22Rv1 (cell line): ENCODE data around the gene ELOVL3.
A peak's percentile ranks its signal among the peaks of the same experiment; 100 is the strongest.

Experiments
- H3K27ac ChIP-seq: fragments of 450-650 bp; 2 replicates; pipeline ENCODE4 v1.5.1; 2017
- ZFX ChIP-seq: fragments of 450-650 bp; IDR thresholded peaks from 2 replicates; pipeline ENCODE4 v1.6.1; 2017; ENCODE audit warnings: antibody characterized with exemption, borderline replicate concordance
- TF ChIP-seq, protein P1 (sequence below): fragments of 450-650 bp; IDR thresholded peaks from 2 replicates; pipeline ENCODE4 v1.5.1; 2017; ENCODE audit warnings: mild to moderate bottlenecking

ELOVL3 gene

DNA sequence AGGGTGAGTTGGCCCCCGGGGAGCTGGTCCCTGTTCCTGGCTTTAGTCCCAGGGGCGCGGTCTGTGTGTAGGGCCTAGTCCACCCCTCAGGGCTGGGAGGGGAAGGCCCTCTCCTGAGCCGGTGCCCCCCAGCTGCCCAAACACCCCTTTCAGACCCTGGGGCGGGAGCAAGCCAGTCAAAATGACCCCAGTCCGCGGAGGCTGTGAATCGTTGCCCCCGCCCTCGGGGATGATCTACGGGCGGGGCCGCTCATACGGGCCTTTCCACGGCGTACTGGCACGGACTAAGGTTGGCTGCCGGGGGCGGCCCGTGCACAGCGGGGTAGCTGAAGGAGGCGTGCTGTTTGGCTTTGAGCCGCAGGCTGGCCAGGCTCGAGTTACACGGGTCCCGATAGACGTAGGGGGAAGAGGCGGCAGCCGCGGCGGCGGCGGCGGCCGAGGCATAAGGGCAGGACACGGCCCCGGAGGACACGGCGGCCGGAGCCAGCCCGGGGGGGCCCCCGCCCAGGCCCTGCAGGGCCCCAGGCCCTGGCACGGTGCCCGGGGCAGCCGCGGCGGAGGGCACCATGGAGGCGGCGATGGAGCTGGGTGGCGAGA, 4.3 kb downstream of the ELOVL3 start:
- TF ChIP-seq ZFX = no peak
- TF ChIP-seq, protein P1, sequence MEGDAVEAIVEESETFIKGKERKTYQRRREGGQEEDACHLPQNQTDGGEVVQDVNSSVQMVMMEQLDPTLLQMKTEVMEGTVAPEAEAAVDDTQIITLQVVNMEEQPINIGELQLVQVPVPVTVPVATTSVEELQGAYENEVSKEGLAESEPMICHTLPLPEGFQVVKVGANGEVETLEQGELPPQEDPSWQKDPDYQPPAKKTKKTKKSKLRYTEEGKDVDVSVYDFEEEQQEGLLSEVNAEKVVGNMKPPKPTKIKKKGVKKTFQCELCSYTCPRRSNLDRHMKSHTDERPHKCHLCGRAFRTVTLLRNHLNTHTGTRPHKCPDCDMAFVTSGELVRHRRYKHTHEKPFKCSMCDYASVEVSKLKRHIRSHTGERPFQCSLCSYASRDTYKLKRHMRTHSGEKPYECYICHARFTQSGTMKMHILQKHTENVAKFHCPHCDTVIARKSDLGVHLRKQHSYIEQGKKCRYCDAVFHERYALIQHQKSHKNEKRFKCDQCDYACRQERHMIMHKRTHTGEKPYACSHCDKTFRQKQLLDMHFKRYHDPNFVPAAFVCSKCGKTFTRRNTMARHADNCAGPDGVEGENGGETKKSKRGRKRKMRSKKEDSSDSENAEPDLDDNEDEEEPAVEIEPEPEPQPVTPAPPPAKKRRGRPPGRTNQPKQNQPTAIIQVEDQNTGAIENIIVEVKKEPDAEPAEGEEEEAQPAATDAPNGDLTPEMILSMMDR = no peak

DNA sequence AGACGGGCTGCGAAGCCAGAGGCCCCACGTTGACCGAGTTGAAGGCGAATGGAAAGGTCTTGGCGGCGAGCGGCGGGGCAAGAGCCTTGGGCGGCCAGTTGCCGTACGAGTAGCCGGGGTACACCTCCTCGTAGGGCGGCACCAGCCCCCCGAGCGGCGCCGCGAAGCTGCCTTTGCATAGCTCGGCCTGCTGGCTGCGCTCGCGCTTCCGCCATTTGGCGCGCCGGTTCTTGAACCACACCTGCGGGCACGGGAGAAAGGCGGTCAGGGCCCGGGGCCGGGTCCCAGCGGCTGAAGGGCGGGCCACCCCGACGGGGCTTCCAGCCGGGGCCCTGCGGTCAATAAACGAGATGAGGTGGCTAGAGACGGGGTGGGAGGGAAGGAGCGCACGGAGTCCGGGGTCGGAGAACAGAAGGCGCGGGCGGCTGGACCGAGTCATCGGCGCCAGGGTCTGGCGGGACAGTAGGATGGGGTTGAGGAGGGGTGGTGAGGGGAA, 4.8 kb downstream of the ELOVL3 start:
- peak overlapping the region; percentile 94 for H3K27ac ChIP-seq
- no peak for TF ChIP-seq ZFX
- TF ChIP-seq, protein P1 = peak; percentile 17; the same call in 1 of the 2 replicates

More for the DNA sequence above, 4.3 kb downstream of the ELOVL3 start:
- H3K27ac ChIP-seq = peak overlapping the region; percentile 94

DNA sequence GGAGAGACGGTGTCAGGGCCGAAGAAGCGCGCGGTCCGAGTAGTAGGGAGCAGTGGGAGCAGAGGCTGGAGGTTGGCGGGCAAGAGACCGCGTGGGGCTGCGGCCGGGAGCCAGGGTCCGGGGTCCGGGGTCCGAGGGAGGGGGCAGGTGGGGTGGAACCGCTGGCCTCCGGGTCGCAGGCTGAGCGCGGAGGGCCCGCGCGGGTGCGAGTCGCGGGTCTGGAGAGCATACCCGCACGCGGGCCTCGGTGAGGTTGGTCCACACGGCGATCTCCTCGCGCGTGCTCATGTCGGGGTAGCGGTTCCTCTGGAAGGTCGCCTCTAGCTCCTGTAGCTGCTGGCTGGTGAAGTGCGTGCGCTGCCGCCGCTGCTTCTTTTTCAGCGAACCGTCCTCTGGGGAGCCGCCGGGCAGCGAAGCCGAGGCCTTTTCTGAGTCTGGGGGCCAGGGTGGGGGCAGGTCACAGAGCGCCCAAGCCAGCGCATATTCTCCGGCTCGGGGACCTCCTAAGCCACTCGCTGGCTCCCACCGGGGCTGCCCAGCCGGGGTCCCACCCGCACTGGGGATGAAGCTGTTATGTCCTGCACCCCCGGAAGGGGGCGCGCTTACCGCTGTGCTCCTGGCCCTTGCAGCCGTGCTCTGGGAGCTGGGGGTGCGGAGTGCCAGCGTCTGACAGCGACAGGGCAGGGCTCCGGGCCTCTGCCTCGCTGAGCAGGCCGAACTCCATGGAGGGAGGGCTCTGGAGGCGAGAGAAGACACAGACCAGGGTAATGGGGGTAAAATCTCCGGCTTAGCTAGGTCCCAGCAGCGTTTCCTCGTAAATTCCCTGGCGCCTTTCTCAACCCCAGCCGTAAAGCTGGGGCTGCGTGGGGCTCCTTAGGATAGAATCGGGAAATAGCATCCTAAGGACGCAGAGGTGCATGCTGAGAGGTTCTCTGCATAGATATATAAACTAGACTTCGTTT, 5.5 kb downstream of the ELOVL3 start:
- H3K27ac ChIP-seq = peak overlapping the region; percentile 94
- TF ChIP-seq, protein P1 = peak; percentile 96
- no peak for TF ChIP-seq ZFX

DNA sequence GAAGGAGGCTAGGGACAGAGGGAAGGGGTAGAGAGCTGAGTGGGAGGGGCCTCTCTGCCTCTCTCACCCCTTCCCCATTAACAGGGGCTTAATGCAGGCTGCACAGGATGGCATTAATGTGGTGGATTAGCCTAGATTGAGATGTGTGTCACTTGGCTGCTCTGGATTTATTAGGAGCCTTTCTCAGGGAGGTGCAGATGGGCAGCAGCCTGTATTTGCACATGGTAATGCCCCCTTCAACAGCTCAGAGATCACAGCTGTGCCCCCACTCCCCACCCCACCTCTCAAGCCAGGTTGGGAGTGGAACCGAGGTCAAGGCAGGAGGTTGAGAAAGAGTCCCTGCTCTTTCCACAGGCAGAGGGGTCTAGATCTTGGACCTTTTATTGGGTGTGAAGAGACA, 7.9 kb downstream of the ELOVL3 start:
- no peak overlapping the region for H3K27ac ChIP-seq
- TF ChIP-seq ZFX = no peak
- TF ChIP-seq, protein P1 = no peak

DNA sequence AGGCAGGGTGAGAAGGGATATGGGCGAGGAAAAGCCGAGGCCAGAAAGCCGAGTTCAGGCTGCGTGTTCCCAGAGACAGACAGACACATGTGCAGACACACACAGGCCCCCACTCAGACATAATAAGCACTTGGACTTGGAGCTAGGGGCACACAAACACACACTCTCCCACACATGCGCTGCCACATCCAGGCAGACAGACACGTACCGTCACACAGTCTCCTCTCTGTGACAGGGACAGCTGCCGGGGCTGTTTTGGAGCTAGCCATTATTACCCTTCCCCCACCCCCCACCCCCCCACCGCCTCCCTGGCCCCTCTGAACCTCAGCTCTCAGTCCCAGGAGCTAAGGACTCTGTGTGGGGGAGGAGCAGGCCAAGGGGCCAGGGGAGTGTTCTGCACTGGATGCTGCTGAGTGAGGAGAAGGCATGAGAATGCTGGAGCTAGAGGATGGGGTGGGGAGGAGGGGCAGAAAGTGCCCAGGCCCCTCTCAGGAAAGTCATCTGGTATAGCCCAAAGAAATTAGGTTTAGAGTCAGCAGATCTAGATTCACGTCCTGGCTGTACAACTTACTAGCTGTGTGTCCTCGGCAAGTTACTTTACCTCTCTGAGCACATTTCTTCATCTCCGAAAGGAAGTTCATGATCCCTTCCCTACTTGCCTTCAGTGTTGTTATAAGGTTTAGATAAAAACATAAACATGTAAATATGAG, 8.9 kb downstream of the ELOVL3 start:
- TF ChIP-seq, protein P1 = no peak
- TF ChIP-seq ZFX = no peak
- H3K27ac ChIP-seq = no peak overlapping the region

DNA sequence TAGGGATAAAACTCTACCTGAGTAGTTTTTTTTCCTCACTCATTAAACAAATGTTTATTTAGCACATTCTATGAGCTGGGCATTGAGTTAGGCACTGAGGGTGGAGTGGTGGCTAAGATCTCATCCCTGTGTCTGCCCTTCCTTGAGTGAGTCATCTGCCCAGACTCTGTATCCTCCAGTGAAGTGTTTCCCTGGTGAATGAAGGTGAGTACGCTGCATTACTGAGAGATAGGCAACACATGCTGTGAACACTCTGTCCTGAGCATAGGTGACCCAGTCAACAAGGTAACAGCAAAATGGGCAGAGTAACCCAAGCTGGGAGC, 9.5 kb downstream of the ELOVL3 start:
- no peak overlapping the region for H3K27ac ChIP-seq
- TF ChIP-seq, protein P1 = no peak
- TF ChIP-seq ZFX = no peak
